NCI-H1694 treated with DMSO at 0.1 percent for 48 hours (cell line): Measurements from ENCODE around the gene SH2D7.

Experiments used
- DNase-seq: peaks from one replicate; lab custom pipeline; 2025; lab: John Stamatoyannopoulos, UW

Gene SH2D7

GRCh38 chr15:78092261-78093041 lies at the start of gene SH2D7:
Gene SH2D7 (plus strand): TSS chr15:78092561. CDS start chr15:78092585, 24 bp downstream.
- no peak for DNase-seq

DNA sequence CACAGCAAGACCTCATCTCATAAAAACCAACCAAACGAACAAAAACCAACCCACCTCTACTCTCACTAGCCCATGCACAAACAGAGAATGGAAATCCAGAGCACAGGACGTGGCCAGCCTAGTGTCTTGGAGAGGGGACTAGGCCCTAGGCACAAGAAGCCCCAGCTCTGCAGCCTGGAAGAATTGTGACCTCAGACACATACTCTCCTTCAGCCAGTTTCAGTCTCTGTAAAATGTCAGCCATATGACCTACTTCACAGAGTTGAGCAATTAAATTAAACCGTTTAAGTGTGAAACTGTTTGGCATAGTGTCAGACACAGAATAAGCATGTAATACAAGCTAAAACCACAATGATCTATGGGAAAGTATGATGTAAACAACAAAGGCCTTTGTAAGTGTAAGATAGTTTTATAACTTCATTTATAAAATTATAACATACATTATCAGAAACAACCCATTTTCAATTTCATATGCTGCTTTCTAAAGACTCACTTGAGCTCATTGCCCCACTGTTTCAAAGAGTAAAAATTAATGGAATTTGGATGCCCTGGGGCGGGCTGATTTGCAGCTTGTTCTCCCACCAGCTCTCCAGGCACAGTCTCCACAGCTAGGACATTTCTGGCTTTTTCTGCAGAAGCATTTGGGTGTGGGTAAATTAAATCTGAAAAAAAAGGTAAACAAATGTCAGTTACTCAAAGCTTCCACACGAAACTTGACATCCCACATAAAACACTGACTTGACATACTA lies 47.8 kb upstream of the SH2D7 start:
- peak; percentile 70 for DNase-seq

DNA sequence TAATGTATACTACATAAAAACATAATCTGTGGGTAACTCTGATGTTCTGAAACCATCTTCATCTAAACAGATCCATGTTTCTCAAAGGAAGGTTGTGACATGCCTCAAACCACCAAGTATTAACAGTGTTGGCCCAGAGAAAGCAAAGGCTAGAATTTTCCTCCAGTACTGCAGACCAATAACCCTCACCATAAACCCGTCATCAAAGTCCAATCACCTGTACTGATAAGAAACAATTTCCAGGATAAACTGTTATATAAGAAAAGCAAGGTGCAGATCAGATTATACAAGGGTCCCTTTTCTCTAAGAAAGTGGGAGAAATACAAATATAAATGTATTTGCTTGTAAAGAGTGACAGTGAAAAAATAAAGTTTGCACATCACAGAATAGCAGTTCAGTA lies 47.2 kb upstream of the SH2D7 start:
- no peak for DNase-seq

DNA sequence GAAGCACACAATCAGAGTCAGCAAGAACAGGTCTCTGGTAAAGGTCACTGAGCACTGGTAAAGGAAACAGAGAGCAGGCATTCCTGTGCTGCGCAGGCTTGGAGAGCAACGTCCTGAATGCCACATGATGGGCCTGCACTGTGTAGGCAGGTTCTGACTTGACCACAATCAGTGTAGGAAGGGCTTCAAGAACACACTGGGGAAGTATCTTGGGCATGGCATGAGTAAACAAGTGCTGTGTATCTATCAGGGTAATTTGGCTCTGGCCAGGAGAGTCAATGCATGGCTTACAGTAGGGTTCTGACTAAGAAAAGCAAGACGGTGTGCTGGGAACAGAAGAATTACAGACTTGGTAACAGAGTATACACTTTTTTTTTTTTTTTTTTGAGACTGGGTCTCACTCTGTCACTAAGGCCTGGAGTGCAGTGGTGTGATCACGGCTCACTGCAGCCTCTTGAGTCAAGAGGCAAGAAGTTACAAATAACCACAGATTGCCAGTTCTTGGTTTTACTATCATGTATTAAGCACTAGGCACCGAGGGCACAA lies 45.5 kb upstream of the SH2D7 start:
- DNase-seq = no peak

GRCh38 chr15:78047761-78048627 lies 44.4 kb upstream of the SH2D7 start:
- no peak for DNase-seq

DNA sequence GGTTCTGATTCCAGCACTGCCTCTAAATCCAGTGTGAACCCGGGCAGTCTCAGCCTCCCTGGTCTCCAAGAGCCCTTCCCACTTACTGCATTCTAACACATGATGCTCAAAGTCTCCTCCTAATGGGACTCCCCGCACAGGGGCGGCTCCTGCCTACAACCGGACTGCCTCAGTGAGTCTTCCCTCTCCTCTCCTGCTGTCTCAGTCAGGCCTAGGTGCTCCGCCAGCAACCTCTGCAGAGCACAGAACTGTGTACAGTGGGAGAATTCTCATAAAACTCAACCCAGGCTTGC lies 43.8 kb upstream of the SH2D7 start:
- DNase-seq = no peak

GRCh38 chr15:78049691-78050440 lies 42.5 kb upstream of the SH2D7 start:
- no peak for DNase-seq

GRCh38 chr15:78050441-78050809 lies 41.9 kb upstream of the SH2D7 start:
- DNase-seq = no peak

DNA sequence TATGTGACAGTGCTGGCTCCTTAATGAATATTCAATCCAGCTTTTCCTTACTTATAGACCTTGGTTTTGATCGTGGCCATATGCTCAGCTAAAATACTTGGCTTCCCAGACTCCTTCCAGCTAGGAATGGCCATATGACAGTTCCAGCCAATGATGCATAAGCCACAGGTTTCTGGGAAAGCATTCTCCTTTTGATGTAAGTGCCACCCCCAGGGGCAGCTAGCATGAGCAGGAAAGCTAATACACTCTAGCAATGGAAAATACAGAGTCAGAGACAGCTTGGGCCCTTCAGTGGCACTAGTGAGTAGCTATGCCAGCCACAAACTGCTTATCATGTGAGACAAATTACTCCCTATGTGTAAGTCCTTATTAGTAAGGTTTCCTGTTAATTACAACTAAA lies 41.5 kb upstream of the SH2D7 start:
- DNase-seq = no peak

- DNase-seq = no peak
Observed at GRCh38 chr15:78051596-78051995, 40.8 kb upstream of the SH2D7 start.

DNA sequence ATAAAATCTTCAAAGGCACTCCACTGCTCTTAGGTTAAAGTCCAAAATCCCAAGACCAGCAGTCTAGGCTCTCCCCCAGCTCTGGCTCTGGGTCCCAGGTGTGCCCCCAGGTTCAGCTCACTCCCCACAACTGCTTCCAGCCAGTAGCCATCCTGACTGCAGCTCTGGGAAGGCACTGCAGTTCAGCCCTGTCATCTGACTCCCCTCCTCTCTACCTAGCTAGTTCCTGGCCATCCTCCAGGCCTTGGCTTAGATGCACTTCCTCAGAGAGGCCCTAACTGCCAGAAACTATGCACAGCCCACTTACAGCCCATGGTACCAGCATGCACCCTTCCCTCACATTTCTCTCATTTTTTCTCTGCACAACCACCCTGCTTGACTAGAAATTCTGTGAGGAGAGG lies 40.4 kb upstream of the SH2D7 start:
- no peak for DNase-seq

- no peak for DNase-seq
Observed at GRCh38 chr15:78052545-78052944, 39.8 kb upstream of the SH2D7 start.

DNA sequence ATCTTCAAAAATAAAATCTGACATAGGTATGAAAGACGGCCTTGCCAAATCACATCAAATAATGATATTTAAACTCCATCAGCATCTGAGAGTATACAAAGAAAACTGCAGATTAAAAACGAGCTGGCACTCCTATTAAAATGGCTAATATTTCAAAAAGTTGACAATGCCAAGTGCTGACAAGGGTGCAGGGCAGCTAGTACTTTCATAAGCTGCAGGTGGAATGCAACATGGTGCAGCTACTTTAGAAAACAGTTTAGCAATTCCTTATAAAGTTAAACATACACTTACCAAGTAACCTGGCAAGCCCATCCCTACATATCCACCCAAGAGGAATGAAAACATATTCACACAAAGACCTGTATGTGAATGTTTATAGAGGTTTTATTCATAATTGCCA lies 37.8 kb upstream of the SH2D7 start:
- no peak for DNase-seq

DNA sequence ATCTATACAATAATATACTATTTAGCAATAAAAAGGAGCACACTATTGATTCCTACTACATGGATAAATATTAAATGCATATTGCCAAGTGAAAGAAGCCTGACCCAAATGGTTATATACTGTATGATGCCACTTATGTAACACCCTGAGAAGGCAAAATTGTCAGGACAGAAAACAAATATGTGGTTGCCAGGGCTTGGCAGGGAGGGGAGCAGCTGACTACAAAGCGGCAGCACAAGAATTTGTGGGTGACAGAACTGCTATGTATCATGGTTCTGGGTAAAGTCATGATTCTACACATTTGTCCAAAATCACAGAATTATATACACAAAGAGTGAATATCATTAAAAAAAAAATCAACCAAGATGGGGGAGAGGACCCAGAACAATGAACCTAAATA lies 37.4 kb upstream of the SH2D7 start:
- no peak for DNase-seq

DNA sequence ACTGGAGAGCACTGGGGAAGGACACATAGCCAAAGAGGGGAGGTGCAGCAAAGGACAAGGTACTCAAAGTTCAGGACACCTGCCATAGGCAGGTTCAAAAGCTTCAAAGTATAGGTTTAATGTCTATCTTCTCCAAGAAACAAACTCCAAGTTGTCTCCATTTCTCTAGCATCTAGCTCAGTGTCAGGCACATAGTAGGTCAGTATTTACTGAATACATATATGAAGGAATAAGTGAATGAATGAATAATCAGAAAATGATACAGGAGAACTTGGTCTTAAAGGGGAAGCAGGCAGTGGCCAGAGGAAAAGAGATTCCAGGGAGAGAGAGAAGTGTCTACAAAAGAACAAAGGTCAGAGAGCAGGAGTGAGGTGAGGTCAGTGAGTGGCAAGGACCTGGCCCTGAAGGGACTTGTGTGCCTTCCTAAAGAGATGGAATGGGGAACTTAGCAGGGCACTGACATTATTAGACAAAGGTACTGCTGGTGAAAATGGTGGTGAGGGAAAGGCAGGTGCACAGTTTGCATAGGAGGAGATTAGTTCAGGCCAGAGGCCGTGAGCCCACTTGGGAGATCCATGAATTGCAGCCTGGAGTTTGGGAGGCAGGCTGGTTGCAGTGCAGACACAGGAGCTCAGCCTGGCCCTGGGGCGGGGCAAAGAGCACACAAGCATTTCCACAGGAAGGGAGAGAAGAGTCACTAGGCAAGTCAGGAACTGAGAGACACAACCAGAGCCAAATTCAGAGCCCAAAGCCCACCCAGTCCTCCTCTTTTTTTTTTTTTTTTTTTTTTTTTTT lies 36.2 kb upstream of the SH2D7 start:
- DNase-seq = no peak

GRCh38 chr15:78056714-78057269 lies 35.6 kb upstream of the SH2D7 start:
- DNase-seq = peak; percentile 48

GRCh38 chr15:78057803-78058202 lies 34.6 kb upstream of the SH2D7 start:
- no peak for DNase-seq

- DNase-seq = no peak
Observed at GRCh38 chr15:78058401-78058935, 33.9 kb upstream of the SH2D7 start.

DNA sequence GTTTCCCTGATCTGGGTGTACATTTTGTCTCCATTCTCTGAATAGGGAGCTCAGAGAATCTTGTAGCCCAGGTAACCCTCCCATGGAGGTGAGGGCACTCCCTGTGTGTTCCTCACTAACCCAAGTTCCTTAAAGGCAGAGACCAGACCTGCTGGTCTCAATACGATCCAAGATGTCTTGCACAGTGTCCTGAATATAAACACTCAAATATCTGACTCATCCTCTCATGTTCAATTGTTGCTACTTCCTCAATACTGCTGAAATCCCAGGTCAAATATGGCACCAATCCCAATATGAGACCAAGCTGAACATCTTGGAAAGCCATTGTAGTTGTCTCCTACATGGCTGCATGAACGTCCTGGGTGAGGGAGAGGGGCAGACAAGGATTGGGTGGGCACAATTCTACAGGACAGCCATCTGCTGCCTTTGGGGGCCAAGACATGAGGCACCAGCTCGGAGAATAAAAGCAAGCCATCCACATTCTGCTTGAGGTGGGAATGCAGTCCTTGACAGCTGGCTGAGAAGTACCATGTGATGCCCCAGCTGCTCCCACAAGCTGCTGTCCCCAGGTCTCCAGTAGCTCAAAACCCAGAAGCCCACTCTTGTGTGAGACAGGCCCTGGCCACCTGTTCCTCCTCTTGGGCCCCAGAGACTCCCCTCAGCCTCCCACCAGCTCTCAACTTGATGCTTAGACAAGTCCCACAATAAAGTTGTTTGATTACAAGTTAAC lies 33.1 kb upstream of the SH2D7 start:
- peak; percentile 78 for DNase-seq

GRCh38 chr15:78060232-78060631 lies 32.1 kb upstream of the SH2D7 start:
- no peak for DNase-seq
